HepG2 (cell line): ENCODE data around the gene EFNA2. TPM values are rescaled to one million over a fixed set of nuclear protein-coding genes. Genes with fewer than 3 reads are reported as not detected.

Experiments
- ATAC-seq: fragments of 200-7000 bp; cut with Tn5 transposase; 3 replicates; pipeline ENCODE4 v1.9.1; 2020; ENCODE audit warnings: mild to moderate bottlenecking, moderate library complexity
- BruUV-seq: library from RNA; stranded (reverse); fragments of 400-500 nt; replicated peaks from 2 replicates; lab custom pipeline; 2021; lab: Mats Ljungman, UMichigan
- CTCF ChIA-PET: fragments of 300-600 bp; formaldehyde crosslinking; extraction: SDS; loops from one replicate; lab custom pipeline; 2021; ENCODE audit warnings: low total read pairs, inconsistent platforms, low intra/inter-chr PET ratio; lab: Yijun Ruan, JAX
- POLR2A ChIA-PET: fragments of 350-600 bp; sonication (Branson Sonifier 250); formaldehyde crosslinking; loops from one replicate; lab custom pipeline; 2020; ENCODE audit warnings: antibody characterized with exemption, inconsistent platforms; lab: Yijun Ruan, JAX
- DNase-seq: peaks from one replicate; pipeline ENCODE4 v3.0.0-alpha.2; 2015; ENCODE audit warnings: low spot score
- FAIRE-seq: peaks from 3 replicates; lab custom pipeline; 2011; peaks lifted over from hg19 to GRCh38; lab: Jason Lieb, UNC
- H2AFZ ChIP-seq: one replicate; pipeline ENCODE4 v1.6.1; 2011; ENCODE audit warnings: low read length, inconsistent platforms
- H3K27ac ChIP-seq: fragments of 300-600 bp; 3 replicates; pipeline ENCODE4 v1.8.0; 2011; ENCODE audit warnings: mixed run types, mild to moderate bottlenecking, mixed read lengths, low read length, inconsistent platforms; ENCODE audit not compliant: insufficient read depth; ENCODE audit errors: extremely low read length
- H3K27me3 ChIP-seq, 2 experiments: fragments of 200-600 bp in 1 of 2; 2 replicates in 1 of 2; 3 replicates in 1 of 2; pipeline versions ENCODE4 v1.6.0 to v1.8.0; 2011; ENCODE audit warnings: low read length in 2 of 2, mild to moderate bottlenecking in 2 of 2, moderate library complexity in 2 of 2, inconsistent platforms in 1 of 2; ENCODE audit not compliant: insufficient read depth in 2 of 2, control insufficient read depth in 1 of 2
- H3K36me3 ChIP-seq, 2 experiments: fragments of 200-600 bp in 1 of 2; replicated peaks in 1 of 2; 2 replicates in 1 of 2; 3 replicates in 1 of 2; pipeline versions ENCODE4 v1.5.1 to v1.8.0; 2011; ENCODE audit warnings: low read length in 2 of 2, inconsistent platforms in 1 of 2; ENCODE audit not compliant: insufficient read depth in 2 of 2, control insufficient read depth in 1 of 2
- H3K4me1 ChIP-seq: 2 replicates; pipeline ENCODE4 v1.5.1; 2012; ENCODE audit warnings: low read length, inconsistent platforms; ENCODE audit not compliant: insufficient read depth
- H3K4me2 ChIP-seq: 2 replicates; pipeline ENCODE4 v1.6.0; 2011; ENCODE audit warnings: low read depth, low read length, inconsistent platforms
- H3K4me3 ChIP-seq, 3 experiments: fragments of 200-600 bp in 1 of 3; sonication (generic), shearing (Covaris generic) in 1 of 3; replicated peaks in 1 of 3; 2 replicates each; pipeline ENCODE4 v1.5.1; 2011 to 2016; ENCODE audit warnings: low read length in 3 of 3, inconsistent platforms in 2 of 3, low read depth in 2 of 3, mild to moderate bottlenecking in 2 of 3, control low read depth in 1 of 3, mixed read lengths in 1 of 3; ENCODE audit not compliant: insufficient read depth in 1 of 3
- H3K79me2 ChIP-seq: one replicate; pipeline ENCODE4 v1.6.1; 2011; ENCODE audit warnings: low read length, inconsistent platforms; ENCODE audit not compliant: insufficient read depth
- H3K9ac ChIP-seq: 2 replicates; pipeline ENCODE4 v1.6.0; 2011; ENCODE audit warnings: mild to moderate bottlenecking, low read depth, low read length, inconsistent platforms; ENCODE audit not compliant: insufficient read depth
- H3K9me3 ChIP-seq: 2 replicates; pipeline ENCODE4 v1.5.1; 2012; ENCODE audit warnings: mild to moderate bottlenecking, low read length
- H4K20me1 ChIP-seq: 2 replicates; pipeline ENCODE4 v1.6.0; 2011; ENCODE audit warnings: inconsistent platforms, mild to moderate bottlenecking, low read length, moderate library complexity; ENCODE audit not compliant: insufficient read depth
- RARA ChIP-seq: IDR thresholded peaks from 2 replicates; pipeline ENCODE4 v1.6.1; 2016; ENCODE audit warnings: missing genetic modification reagents, missing compliant biosample characterization
- WGBS: methylation state at CpG from one replicate; pipeline ENCODE4 v1.1.6; 2017; ENCODE audit warnings: low lambda C conversion rate; 5-methylcytosine and 5-hydroxymethylcytosine counted together
- in situ Hi-C: cut with HindIII; loops from 2 replicates; pipeline ENCODE4 v1.10.0; 2017; ENCODE audit warnings: low pct_unique_long_range_greater_than_20kb; ENCODE audit not compliant: extremely low pct_ligation_motif_present
- intact Hi-C: fragments of 100-400 bp; cut with micrococcal nuclease; formaldehyde crosslinking; loops from one replicate; pipeline ENCODE4 v1.10.0; 2022; ENCODE audit not compliant: unreplicated experiment
- polyA plus RNA-seq, 8 experiments: library from polyadenylated mRNA; depleted of rRNA in 3 of 8; stranded (reverse) in 7 of 8; unstranded in 1 of 8; fragments of >200 nt; fragmentation: Illumina TruSeq in 4 of 8; extraction: Trizol in 4 of 8; gene quantifications; 2 replicates each; pipeline versions ENCODE4 v1.2.1 to v1.2.3, GENCODE V29; 2011 to 2016; ENCODE audit warnings: low read depth in 4 of 8, missing spikeins in 1 of 8, mixed read lengths in 1 of 8; ENCODE audit not compliant: insufficient read depth in 1 of 8
- total RNA-seq, 5 experiments: library from RNA; depleted of rRNA; stranded (reverse); fragments of >200 nt; fragmentation: Illumina TruSeq; extraction: Trizol; gene quantifications; 2 replicates each; pipeline ENCODE4 v1.2.3, GENCODE V29; 2016; ENCODE audit warnings: low read depth in 1 of 5
- TF ChIP-seq, protein P1 (sequence below): sonication (generic); formaldehyde crosslinking; IDR thresholded peaks from 2 replicates; pipeline ENCODE4 v1.4.0; 2020; ENCODE audit warnings: mild to moderate bottlenecking, missing genetic modification reagents

The EFNA2 gene
- total and polyA plus RNA-seq, 2 of the 13 experiments (the other 11 are each of a cell fraction or from before 2014, with no cell fraction given): 6.0 to 9.9 TPM

DNA sequence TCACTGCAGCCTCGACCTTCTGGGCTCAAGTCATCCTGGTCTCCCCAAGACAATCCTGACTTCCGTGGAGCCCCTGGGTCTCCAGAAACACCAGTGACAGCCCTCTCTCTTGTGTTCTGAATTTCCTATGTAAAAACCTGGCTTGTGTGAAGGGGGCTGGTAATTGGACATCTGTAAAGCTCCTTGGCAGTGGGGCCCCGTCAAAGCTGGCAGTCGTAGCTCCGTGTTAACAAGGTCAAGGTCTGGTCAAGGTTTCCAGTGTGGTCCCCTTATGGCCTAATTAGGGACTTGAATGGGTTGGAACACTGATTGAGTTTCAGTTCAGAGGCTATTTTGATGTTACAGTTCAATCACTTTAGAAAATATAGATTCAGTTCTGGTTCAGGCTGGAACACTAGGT, 65.2 kb downstream of the EFNA2 start:
- Histone ChIP-seq H3K4me3 (no peak overlapping the region; a peak in 1 of 6 replicates), H2AFZ (no peak overlapping the region), H3K27me3 (no peaks in the 10 kb centered on the region), H3K36me3 (no peaks in the 10 kb centered on the region), H4K20me1 (no peaks in the 10 kb centered on the region), H3K9me3 (no peaks in the 10 kb centered on the region), H3K4me1 (peaks cover 39% of the 10 kb centered on the region), H3K9ac (no peak overlapping the region), H3K27ac (no peak overlapping the region), H3K79me2 (peaks cover 5% of the 10 kb centered on the region), H3K4me2 (no peak overlapping the region)
- TF ChIP-seq RARA (CRISPR knock-in tag): 0 out of 2 replicates have a peak, but pooled peaks have one; percentile 36
- TF ChIP-seq, protein P1, sequence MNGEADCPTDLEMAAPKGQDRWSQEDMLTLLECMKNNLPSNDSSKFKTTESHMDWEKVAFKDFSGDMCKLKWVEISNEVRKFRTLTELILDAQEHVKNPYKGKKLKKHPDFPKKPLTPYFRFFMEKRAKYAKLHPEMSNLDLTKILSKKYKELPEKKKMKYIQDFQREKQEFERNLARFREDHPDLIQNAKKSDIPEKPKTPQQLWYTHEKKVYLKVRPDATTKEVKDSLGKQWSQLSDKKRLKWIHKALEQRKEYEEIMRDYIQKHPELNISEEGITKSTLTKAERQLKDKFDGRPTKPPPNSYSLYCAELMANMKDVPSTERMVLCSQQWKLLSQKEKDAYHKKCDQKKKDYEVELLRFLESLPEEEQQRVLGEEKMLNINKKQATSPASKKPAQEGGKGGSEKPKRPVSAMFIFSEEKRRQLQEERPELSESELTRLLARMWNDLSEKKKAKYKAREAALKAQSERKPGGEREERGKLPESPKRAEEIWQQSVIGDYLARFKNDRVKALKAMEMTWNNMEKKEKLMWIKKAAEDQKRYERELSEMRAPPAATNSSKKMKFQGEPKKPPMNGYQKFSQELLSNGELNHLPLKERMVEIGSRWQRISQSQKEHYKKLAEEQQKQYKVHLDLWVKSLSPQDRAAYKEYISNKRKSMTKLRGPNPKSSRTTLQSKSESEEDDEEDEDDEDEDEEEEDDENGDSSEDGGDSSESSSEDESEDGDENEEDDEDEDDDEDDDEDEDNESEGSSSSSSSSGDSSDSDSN: no peak
- in situ Hi-C loops: no loop called here
- FAIRE-seq (no peak), DNase-seq (no peak), ATAC-seq (no peak)
- CTCF ChIA-PET: no interaction called here
- POLR2A ChIA-PET: no interaction called here
- WGBS: 27% methylated on average over 5 of the region's 5 CpGs
- no TSS peak for BruUV-seq
- intact Hi-C loops: loop anchor here (5.0 kb wide), 1 partner anchor 34 kb away; no protein-coding TSS in a partner anchor

Other genes starting within 250 kb of the EFNA2 start
- gene ABCA7, start 245.8 kb upstream of the EFNA2 start, total RNA-seq (2016; rRNA removed; fragmentation: Illumina TruSeq; extraction: Trizol): 1.3 and 4.4 TPM in 2 replicates
- gene ABCA7, start 245.8 kb upstream of the EFNA2 start, polyA plus RNA-seq (2011; rRNA removed): 32.4 and 41.2 TPM in 2 replicates
- gene ARHGAP45, start 218.7 kb upstream of the EFNA2 start, total RNA-seq (2016; rRNA removed; fragmentation: Illumina TruSeq; extraction: Trizol): 0.48 and 0.84 TPM in 2 replicates
- 32.0 and 40.3 TPM in 2 replicates for gene ARHGAP45, start 218.7 kb upstream of the EFNA2 start, polyA plus RNA-seq (2011; rRNA removed)
- 140 TPM in 2 replicates for gene POLR2E, start 190.5 kb upstream of the EFNA2 start, total RNA-seq (2016; rRNA removed; fragmentation: Illumina TruSeq; extraction: Trizol)
- gene POLR2E, start 190.5 kb upstream of the EFNA2 start, polyA plus RNA-seq (2011; rRNA removed): 272 and 305 TPM in 2 replicates
- 426 and 535 TPM in 2 replicates for gene GPX4, start 181.9 kb upstream of the EFNA2 start, total RNA-seq (2016; rRNA removed; fragmentation: Illumina TruSeq; extraction: Trizol)
- gene GPX4, start 181.9 kb upstream of the EFNA2 start, polyA plus RNA-seq (2011; rRNA removed): 613 and 728 TPM in 2 replicates
- 5.8 and 10.4 TPM in 2 replicates for gene SBNO2, start 111.6 kb upstream of the EFNA2 start, total RNA-seq (2016; rRNA removed; fragmentation: Illumina TruSeq; extraction: Trizol)
- 8.6 and 10.8 TPM in 2 replicates for gene SBNO2, start 111.6 kb upstream of the EFNA2 start, polyA plus RNA-seq (2011; rRNA removed)
- gene STK11, start 80.1 kb upstream of the EFNA2 start, total RNA-seq (2016; rRNA removed; fragmentation: Illumina TruSeq; extraction: Trizol): 28.4 and 43.6 TPM in 2 replicates
- 27.5 and 40.8 TPM in 2 replicates for gene STK11, start 80.1 kb upstream of the EFNA2 start, polyA plus RNA-seq (2011; rRNA removed)
- 0.27 and 1.2 TPM in 2 replicates for gene CBARP, start 47.9 kb upstream of the EFNA2 start, total RNA-seq (2016; rRNA removed; fragmentation: Illumina TruSeq; extraction: Trizol)
- gene CBARP, start 47.9 kb upstream of the EFNA2 start, polyA plus RNA-seq (2011; rRNA removed): 1.4 and 2.8 TPM in 2 replicates
- 78.7 and 88.0 TPM in 2 replicates for gene ATP5F1D, start 44.1 kb upstream of the EFNA2 start, total RNA-seq (2016; rRNA removed; fragmentation: Illumina TruSeq; extraction: Trizol)
- 39.4 and 49.3 TPM in 2 replicates for gene ATP5F1D, start 44.1 kb upstream of the EFNA2 start, polyA plus RNA-seq (2011; rRNA removed)
- gene MIDN, start 37.3 kb upstream of the EFNA2 start, total RNA-seq (2016; rRNA removed; fragmentation: Illumina TruSeq; extraction: Trizol): 8.4 and 10.7 TPM in 2 replicates
- 18.0 and 19.6 TPM in 2 replicates for gene MIDN, start 37.3 kb upstream of the EFNA2 start, polyA plus RNA-seq (2011; rRNA removed)
- 133 and 135 TPM in 2 replicates for gene CIRBP, start 16.5 kb upstream of the EFNA2 start, total RNA-seq (2016; rRNA removed; fragmentation: Illumina TruSeq; extraction: Trizol)
- 140 and 177 TPM in 2 replicates for gene CIRBP, start 16.5 kb upstream of the EFNA2 start, polyA plus RNA-seq (2011; rRNA removed)
- 21.9 and 31.3 TPM in 2 replicates for gene FAM174C, start 10.3 kb upstream of the EFNA2 start, total RNA-seq (2016; rRNA removed; fragmentation: Illumina TruSeq; extraction: Trizol)
- gene FAM174C, start 10.3 kb upstream of the EFNA2 start, polyA plus RNA-seq (2011; rRNA removed): 19.5 and 21.2 TPM in 2 replicates
- gene NDUFS7, start 98.0 kb downstream of the EFNA2 start, total RNA-seq (2016; rRNA removed; fragmentation: Illumina TruSeq; extraction: Trizol): 41.9 and 66.9 TPM in 2 replicates
- gene NDUFS7, start 98.0 kb downstream of the EFNA2 start, polyA plus RNA-seq (2011; rRNA removed): 34.3 and 39.2 TPM in 2 replicates
- 113 and 124 TPM in 2 replicates for gene GAMT, start 115.7 kb downstream of the EFNA2 start, total RNA-seq (2016; rRNA removed; fragmentation: Illumina TruSeq; extraction: Trizol)
- gene GAMT, start 115.7 kb downstream of the EFNA2 start, polyA plus RNA-seq (2011; rRNA removed): 115 and 120 TPM in 2 replicates
- gene DAZAP1, start 121.7 kb downstream of the EFNA2 start, total RNA-seq (2016; rRNA removed; fragmentation: Illumina TruSeq; extraction: Trizol): 50.5 and 79.2 TPM in 2 replicates
- gene DAZAP1, start 121.7 kb downstream of the EFNA2 start, polyA plus RNA-seq (2011; rRNA removed): 58.7 and 63.3 TPM in 2 replicates
- 695 and 780 TPM in 2 replicates for gene RPS15, start 152.5 kb downstream of the EFNA2 start, total RNA-seq (2016; rRNA removed; fragmentation: Illumina TruSeq; extraction: Trizol)
- 1,411 and 1,504 TPM in 2 replicates for gene RPS15, start 152.5 kb downstream of the EFNA2 start, polyA plus RNA-seq (2011; rRNA removed)
- gene APC2, start 164.2 kb downstream of the EFNA2 start, total RNA-seq (2016; rRNA removed; fragmentation: Illumina TruSeq; extraction: Trizol): 0.22 TPM in 1 of 2 replicates, not detected in the other
- gene APC2, start 164.2 kb downstream of the EFNA2 start, polyA plus RNA-seq (2011; rRNA removed): 0.08 and 0.16 TPM in 2 replicates
- gene C19orf25, start 193.3 kb downstream of the EFNA2 start, total RNA-seq (2016; rRNA removed; fragmentation: Illumina TruSeq; extraction: Trizol): 32.3 and 32.4 TPM in 2 replicates
- 14.2 and 19.5 TPM in 2 replicates for gene C19orf25, start 193.3 kb downstream of the EFNA2 start, polyA plus RNA-seq (2011; rRNA removed)
- gene PCSK4, start 204.5 kb downstream of the EFNA2 start, total RNA-seq (2016; rRNA removed; fragmentation: Illumina TruSeq; extraction: Trizol): 0.52 and 2.0 TPM in 2 replicates
- gene PCSK4, start 204.5 kb downstream of the EFNA2 start, polyA plus RNA-seq (2011; rRNA removed): 2.7 and 3.1 TPM in 2 replicates
- gene REEP6, start 205.3 kb downstream of the EFNA2 start, total RNA-seq (2016; rRNA removed; fragmentation: Illumina TruSeq; extraction: Trizol): 15.6 and 28.8 TPM in 2 replicates
- gene REEP6, start 205.3 kb downstream of the EFNA2 start, polyA plus RNA-seq (2011; rRNA removed): 10.0 and 17.3 TPM in 2 replicates
- gene ADAMTSL5, start 227.1 kb downstream of the EFNA2 start, total RNA-seq (2016; rRNA removed; fragmentation: Illumina TruSeq; extraction: Trizol): 0.24 and 0.60 TPM in 2 replicates
- 2.7 and 3.8 TPM in 2 replicates for gene ADAMTSL5, start 227.1 kb downstream of the EFNA2 start, polyA plus RNA-seq (2011; rRNA removed)
- gene PLK5, start 238.2 kb downstream of the EFNA2 start, total RNA-seq (2016; rRNA removed; fragmentation: Illumina TruSeq; extraction: Trizol): not detected in 2 replicates
- gene PLK5, start 238.2 kb downstream of the EFNA2 start, polyA plus RNA-seq (2011; rRNA removed): not detected in 2 replicates